ENCODE results near the gene PDE4B. TPM values are rescaled to one million over a fixed set of nuclear protein-coding genes. Genes with fewer than 3 reads are reported as not detected.

Gene PDE4B
- total RNA-seq, 1 donor, result 51.0 TPM

GRCh38 chr1:66250478-66250877, 457.8 kb downstream of the PDE4B start:
- TF ChIP-seq CTCF (IDR thresholded peaks at IDR 0.05; ENCODE audit: insufficient read depth, low read depth, low read length), result no peak
- H3K4me3 ChIP-seq (ENCODE audit: low read depth, low read length), result no peak overlapping the region
- peak; percentile 85 for DNase-seq (ENCODE audit: low read depth)

GRCh38 chr1:66251546-66251945, 458.9 kb downstream of the PDE4B start:
- H3K4me3 ChIP-seq (ENCODE audit: low read depth, low read length), result no peak overlapping the region
- peak; percentile 45 for DNase-seq (ENCODE audit: low read depth)
- no peak for TF ChIP-seq CTCF (IDR thresholded peaks at IDR 0.05; ENCODE audit: insufficient read depth, low read depth, low read length)

GRCh38 chr1:66253330-66253921, 460.7 kb downstream of the PDE4B start:
- DNase-seq (ENCODE audit: low read depth), result peak; percentile 82
- H3K4me3 ChIP-seq (ENCODE audit: low read depth, low read length), result no peak overlapping the region
- TF ChIP-seq CTCF (IDR thresholded peaks at IDR 0.05; ENCODE audit: insufficient read depth, low read depth, low read length), result peak; percentile 81

DNA sequence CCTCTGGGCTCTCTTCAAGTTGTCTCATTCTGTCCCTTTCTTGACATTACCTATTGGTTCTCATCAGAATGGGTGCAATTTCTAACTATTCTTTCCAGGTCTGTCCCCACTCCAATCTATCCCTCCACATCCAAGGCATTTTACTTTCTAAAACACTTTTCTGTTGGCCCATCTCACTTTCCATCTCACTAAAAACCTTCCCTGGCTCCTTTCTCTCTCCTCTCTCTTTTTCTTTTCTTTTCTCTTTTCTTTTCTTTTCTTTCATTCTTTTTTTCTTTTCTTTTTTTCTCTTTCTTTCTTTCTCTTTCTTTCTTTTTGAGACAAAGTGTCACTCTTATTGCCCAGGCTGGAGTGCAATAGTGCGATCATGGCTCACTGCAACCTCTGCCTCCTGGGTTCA, 462.1 kb downstream of the PDE4B start:
- no peak for DNase-seq (ENCODE audit: low read depth)
- no peak overlapping the region for H3K4me3 ChIP-seq (ENCODE audit: low read depth, low read length)
- no peak for TF ChIP-seq CTCF (IDR thresholded peaks at IDR 0.05; ENCODE audit: insufficient read depth, low read depth, low read length)

- no peak for TF ChIP-seq CTCF (IDR thresholded peaks at IDR 0.05; ENCODE audit: insufficient read depth, low read depth, low read length)
- no peak for DNase-seq (ENCODE audit: low read depth)
- H3K4me3 ChIP-seq (ENCODE audit: low read depth, low read length), result no peak overlapping the region
These were observed 464.2 kb downstream of the PDE4B start for GRCh38 chr1:66256629-66257572.

DNA sequence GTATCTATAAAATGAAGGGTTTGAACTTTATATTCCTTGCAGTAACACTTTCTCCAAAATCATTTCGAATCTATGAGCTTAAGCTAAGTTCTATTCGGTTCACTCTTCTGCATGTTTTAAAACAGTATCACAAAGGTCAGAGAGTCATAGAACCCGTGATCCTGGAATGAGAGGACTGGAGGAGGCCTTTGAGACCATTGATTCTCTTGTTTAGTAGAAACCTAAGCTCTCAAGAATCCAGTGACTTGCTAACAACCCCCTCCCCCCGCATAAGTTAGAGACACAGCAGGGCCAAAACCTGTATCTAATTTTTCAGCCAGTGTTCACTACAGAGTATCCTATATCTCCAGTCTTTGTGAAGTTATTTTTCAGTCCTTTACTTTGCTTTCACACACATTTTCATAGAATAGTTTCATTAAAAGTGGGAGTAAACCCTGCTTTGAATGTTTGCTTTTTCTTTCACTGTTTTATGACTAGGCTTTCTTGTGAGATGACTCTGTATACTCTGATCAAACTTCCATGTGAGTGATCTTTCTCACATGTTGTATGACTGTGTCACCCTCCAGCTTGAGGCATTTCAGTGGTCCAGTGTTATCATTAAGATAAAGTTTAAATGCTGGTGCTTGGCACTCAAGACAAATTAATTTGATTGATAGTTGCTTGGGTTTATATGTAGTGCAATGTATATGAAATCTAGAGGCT, 465.9 kb downstream of the PDE4B start:
- TF ChIP-seq CTCF (IDR thresholded peaks at IDR 0.05; ENCODE audit: insufficient read depth, low read depth, low read length), result no peak
- peak; percentile 49 for DNase-seq (ENCODE audit: low read depth)
- no peak overlapping the region for H3K4me3 ChIP-seq (ENCODE audit: low read depth, low read length)

Data from fibroblast of villous mesenchyme (primary cell).